WTC11 (cell line): ENCODE data around the gene XKRX. TPM values are rescaled to one million over a fixed set of nuclear protein-coding genes. Genes with fewer than 3 reads are reported as not detected.

Source experiments
- ATAC-seq: fragments of 200-7000 bp; cut with Tn5 transposase; 2 replicates; pipeline ENCODE4 v1.10.0; 2021; ENCODE audit warnings: mild to moderate bottlenecking, moderate library complexity
- CTCF ChIA-PET: fragments of 300-600 bp; sonication (Branson Sonifier 250); formaldehyde crosslinking; loops from one replicate; lab custom pipeline; 2021; ENCODE audit warnings: antibody characterized with exemption; lab: Charles Lee
- POLR2A ChIA-PET: fragments of 350-600 bp; sonication (Branson Sonifier 250); formaldehyde crosslinking; loops from one replicate; lab custom pipeline; 2021; ENCODE audit warnings: antibody characterized with exemption; lab: Charles Lee
- DNase-seq: peaks from one replicate; pipeline ENCODE4 v3.0.0; 2021; ENCODE audit warnings: low spot score
- H3K27ac Mint-ChIP-seq: 2 replicates; pipeline ENCODE4 v1.8.0; 2021; ENCODE audit warnings: mixed read lengths
- H3K27me3 Mint-ChIP-seq: 2 replicates; pipeline ENCODE4 v1.8.0; 2021; ENCODE audit warnings: low read depth, mild to moderate bottlenecking, moderate library complexity, mixed read lengths
- H3K36me3 Mint-ChIP-seq: 2 replicates; pipeline ENCODE4 v1.8.0; 2021; ENCODE audit warnings: mixed read lengths
- H3K4me1 Mint-ChIP-seq: 2 replicates; pipeline ENCODE4 v1.8.0; 2022; ENCODE audit warnings: mixed read lengths
- H3K4me3 Mint-ChIP-seq: 2 replicates; pipeline ENCODE4 v1.8.0; 2021; ENCODE audit warnings: mild to moderate bottlenecking, moderate library complexity, mixed read lengths
- H3K9me3 Mint-ChIP-seq: 2 replicates; pipeline ENCODE4 v1.8.0; 2021; ENCODE audit warnings: mixed read lengths
- AR ChIP-seq: fragments of 250-450 bp; sonication (Bioruptor Pico); IDR thresholded peaks from 2 replicates; pipeline ENCODE4 v1.9.0; 2021; ENCODE audit warnings: mild to moderate bottlenecking
- ATF3 ChIP-seq: sonication (generic); formaldehyde crosslinking; conservative IDR thresholded peaks from 2 replicates; pipeline ENCODE4 v1.8.1; 2022; ENCODE audit warnings: mild to moderate bottlenecking, missing genetic modification reagents
- EMX1 ChIP-seq: fragments of 250-450 bp; sonication (Bioruptor Pico); IDR thresholded peaks from 2 replicates; pipeline ENCODE4 v1.8.0; 2021; ENCODE audit warnings: mild to moderate bottlenecking
- ETV6 ChIP-seq: sonication (generic); formaldehyde crosslinking; IDR thresholded peaks from 2 replicates; pipeline ENCODE4 v1.8.1; 2022; ENCODE audit warnings: mild to moderate bottlenecking, missing genetic modification reagents
- GABPB1 ChIP-seq: sonication (generic); formaldehyde crosslinking; IDR thresholded peaks from 2 replicates; pipeline ENCODE4 v1.8.1; 2023; ENCODE audit warnings: mild to moderate bottlenecking, missing genetic modification reagents
- HMGA2 ChIP-seq: fragments of 250-450 bp; sonication (Bioruptor Pico); IDR thresholded peaks from 2 replicates; pipeline ENCODE4 v1.4.0; 2021; ENCODE audit warnings: mild to moderate bottlenecking, moderate library complexity
- IRF2 ChIP-seq: sonication (generic); formaldehyde crosslinking; IDR thresholded peaks from 2 replicates; pipeline ENCODE4 v1.8.0; 2022; ENCODE audit warnings: low read depth, missing genetic modification reagents, borderline replicate concordance
- PREB ChIP-seq: sonication (generic); formaldehyde crosslinking; IDR thresholded peaks from 2 replicates; pipeline ENCODE4 v1.8.1; 2022; ENCODE audit warnings: mild to moderate bottlenecking, missing genetic modification reagents, moderate library complexity, borderline replicate concordance
- SMAD4 ChIP-seq: sonication (generic); formaldehyde crosslinking; IDR thresholded peaks from 2 replicates; pipeline ENCODE4 v1.8.0; 2022; ENCODE audit warnings: mild to moderate bottlenecking, missing genetic modification reagents
- SOX15 ChIP-seq: fragments of 250-450 bp; sonication (Bioruptor Pico); IDR thresholded peaks from 2 replicates; pipeline ENCODE4 v1.9.0; 2021; ENCODE audit warnings: mild to moderate bottlenecking
- TEAD4 ChIP-seq: sonication (generic); formaldehyde crosslinking; IDR thresholded peaks from 2 replicates; pipeline ENCODE4 v1.8.0; 2022; ENCODE audit warnings: mild to moderate bottlenecking, missing genetic modification reagents
- ZBTB21 ChIP-seq: sonication (generic); formaldehyde crosslinking; IDR thresholded peaks from 2 replicates; pipeline ENCODE4 v1.8.1; 2023; ENCODE audit warnings: mild to moderate bottlenecking, missing genetic modification reagents, borderline replicate concordance
- ZNF138 ChIP-seq: sonication (generic); formaldehyde crosslinking; conservative IDR thresholded peaks from 2 replicates; pipeline ENCODE4 v1.8.1; 2022; ENCODE audit warnings: mild to moderate bottlenecking, moderate library complexity, missing genetic modification reagents
- ZNF423 ChIP-seq: fragments of 250-450 bp; sonication (Bioruptor Pico); IDR thresholded peaks from 2 replicates; pipeline ENCODE4 v2.1.2; 2022; ENCODE audit warnings: mild to moderate bottlenecking, moderate library complexity
- total RNA-seq: library from RNA; stranded (reverse); gene quantifications from 3 replicates; pipeline ENCODE4 v1.2.3, GENCODE V29; 2021
- TF ChIP-seq, protein P1 (sequence below): fragments of 250-450 bp; sonication (Bioruptor Pico); IDR thresholded peaks from 2 replicates; pipeline ENCODE4 v1.9.0; 2021; ENCODE audit warnings: mild to moderate bottlenecking, borderline replicate concordance
- TF ChIP-seq, protein P2 (sequence below): sonication (generic); formaldehyde crosslinking; IDR thresholded peaks from 2 replicates; pipeline ENCODE4 v1.8.0; 2023; ENCODE audit warnings: missing genetic modification reagents, mild to moderate bottlenecking, borderline replicate concordance
- TF ChIP-seq, protein P3 (sequence below): sonication (generic); formaldehyde crosslinking; IDR thresholded peaks from 2 replicates; pipeline ENCODE4 v1.8.1; 2023; ENCODE audit warnings: mild to moderate bottlenecking, missing genetic modification reagents, borderline replicate concordance
- TF ChIP-seq, protein P4 (sequence below): sonication (generic); formaldehyde crosslinking; IDR thresholded peaks from 2 replicates; pipeline ENCODE4 v1.8.1; 2023; ENCODE audit warnings: mild to moderate bottlenecking, missing genetic modification reagents, moderate library complexity
- TF ChIP-seq, protein P5 (sequence below): sonication (generic); formaldehyde crosslinking; IDR thresholded peaks from 2 replicates; pipeline ENCODE4 v1.8.0; 2022; ENCODE audit warnings: mild to moderate bottlenecking, missing genetic modification reagents

Gene XKRX
- total RNA-seq, 1 experiment from 2014 or later: 1.1 TPM

DNA sequence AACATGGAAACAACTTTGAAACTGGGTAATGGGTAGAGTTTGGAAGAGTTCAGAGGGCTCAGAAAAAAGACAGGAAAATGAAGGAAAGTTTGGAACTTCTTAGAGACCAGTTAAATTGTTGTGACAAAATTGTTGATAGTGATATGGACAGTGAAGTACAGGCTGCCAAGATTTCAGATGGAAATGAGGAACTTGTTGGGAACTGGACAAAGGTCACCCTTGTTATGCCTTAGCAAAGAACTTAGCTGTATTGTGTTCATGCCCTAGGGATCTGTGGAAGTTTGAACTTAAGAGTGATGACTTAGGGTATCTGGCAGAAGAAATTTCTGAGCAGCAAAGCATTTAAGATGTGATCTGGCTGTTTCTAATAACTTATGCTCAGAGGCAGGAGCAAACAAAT is 35.6 kb upstream of the XKRX start:
- ChIA-PET POLR2A (no interaction called here), CTCF (no interaction called here)
- no peak overlapping the region for H3K4me3 Mint-ChIP-seq
- ATAC-seq (no peak), DNase-seq (no peak)
- H3K9me3 Mint-ChIP-seq: no peaks in the 10 kb centered on the region
- H3K27ac Mint-ChIP-seq: no peak overlapping the region
- H3K27me3 Mint-ChIP-seq: no peaks in the 10 kb centered on the region
- TF ChIP-seq ZNF138 (CRISPR knock-in tag): no peak
- no peak for TF ChIP-seq GABPB1 (CRISPR knock-in tag)
- no peak for TF ChIP-seq EMX1 (CRISPR knock-in tag)
- TF ChIP-seq, protein P1, sequence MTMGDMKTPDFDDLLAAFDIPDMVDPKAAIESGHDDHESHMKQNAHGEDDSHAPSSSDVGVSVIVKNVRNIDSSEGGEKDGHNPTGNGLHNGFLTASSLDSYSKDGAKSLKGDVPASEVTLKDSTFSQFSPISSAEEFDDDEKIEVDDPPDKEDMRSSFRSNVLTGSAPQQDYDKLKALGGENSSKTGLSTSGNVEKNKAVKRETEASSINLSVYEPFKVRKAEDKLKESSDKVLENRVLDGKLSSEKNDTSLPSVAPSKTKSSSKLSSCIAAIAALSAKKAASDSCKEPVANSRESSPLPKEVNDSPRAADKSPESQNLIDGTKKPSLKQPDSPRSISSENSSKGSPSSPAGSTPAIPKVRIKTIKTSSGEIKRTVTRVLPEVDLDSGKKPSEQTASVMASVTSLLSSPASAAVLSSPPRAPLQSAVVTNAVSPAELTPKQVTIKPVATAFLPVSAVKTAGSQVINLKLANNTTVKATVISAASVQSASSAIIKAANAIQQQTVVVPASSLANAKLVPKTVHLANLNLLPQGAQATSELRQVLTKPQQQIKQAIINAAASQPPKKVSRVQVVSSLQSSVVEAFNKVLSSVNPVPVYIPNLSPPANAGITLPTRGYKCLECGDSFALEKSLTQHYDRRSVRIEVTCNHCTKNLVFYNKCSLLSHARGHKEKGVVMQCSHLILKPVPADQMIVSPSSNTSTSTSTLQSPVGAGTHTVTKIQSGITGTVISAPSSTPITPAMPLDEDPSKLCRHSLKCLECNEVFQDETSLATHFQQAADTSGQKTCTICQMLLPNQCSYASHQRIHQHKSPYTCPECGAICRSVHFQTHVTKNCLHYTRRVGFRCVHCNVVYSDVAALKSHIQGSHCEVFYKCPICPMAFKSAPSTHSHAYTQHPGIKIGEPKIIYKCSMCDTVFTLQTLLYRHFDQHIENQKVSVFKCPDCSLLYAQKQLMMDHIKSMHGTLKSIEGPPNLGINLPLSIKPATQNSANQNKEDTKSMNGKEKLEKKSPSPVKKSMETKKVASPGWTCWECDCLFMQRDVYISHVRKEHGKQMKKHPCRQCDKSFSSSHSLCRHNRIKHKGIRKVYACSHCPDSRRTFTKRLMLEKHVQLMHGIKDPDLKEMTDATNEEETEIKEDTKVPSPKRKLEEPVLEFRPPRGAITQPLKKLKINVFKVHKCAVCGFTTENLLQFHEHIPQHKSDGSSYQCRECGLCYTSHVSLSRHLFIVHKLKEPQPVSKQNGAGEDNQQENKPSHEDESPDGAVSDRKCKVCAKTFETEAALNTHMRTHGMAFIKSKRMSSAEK: no peak
- TF ChIP-seq, protein P2, sequence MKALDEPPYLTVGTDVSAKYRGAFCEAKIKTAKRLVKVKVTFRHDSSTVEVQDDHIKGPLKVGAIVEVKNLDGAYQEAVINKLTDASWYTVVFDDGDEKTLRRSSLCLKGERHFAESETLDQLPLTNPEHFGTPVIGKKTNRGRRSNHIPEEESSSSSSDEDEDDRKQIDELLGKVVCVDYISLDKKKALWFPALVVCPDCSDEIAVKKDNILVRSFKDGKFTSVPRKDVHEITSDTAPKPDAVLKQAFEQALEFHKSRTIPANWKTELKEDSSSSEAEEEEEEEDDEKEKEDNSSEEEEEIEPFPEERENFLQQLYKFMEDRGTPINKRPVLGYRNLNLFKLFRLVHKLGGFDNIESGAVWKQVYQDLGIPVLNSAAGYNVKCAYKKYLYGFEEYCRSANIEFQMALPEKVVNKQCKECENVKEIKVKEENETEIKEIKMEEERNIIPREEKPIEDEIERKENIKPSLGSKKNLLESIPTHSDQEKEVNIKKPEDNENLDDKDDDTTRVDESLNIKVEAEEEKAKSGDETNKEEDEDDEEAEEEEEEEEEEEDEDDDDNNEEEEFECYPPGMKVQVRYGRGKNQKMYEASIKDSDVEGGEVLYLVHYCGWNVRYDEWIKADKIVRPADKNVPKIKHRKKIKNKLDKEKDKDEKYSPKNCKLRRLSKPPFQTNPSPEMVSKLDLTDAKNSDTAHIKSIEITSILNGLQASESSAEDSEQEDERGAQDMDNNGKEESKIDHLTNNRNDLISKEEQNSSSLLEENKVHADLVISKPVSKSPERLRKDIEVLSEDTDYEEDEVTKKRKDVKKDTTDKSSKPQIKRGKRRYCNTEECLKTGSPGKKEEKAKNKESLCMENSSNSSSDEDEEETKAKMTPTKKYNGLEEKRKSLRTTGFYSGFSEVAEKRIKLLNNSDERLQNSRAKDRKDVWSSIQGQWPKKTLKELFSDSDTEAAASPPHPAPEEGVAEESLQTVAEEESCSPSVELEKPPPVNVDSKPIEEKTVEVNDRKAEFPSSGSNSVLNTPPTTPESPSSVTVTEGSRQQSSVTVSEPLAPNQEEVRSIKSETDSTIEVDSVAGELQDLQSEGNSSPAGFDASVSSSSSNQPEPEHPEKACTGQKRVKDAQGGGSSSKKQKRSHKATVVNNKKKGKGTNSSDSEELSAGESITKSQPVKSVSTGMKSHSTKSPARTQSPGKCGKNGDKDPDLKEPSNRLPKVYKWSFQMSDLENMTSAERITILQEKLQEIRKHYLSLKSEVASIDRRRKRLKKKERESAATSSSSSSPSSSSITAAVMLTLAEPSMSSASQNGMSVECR (CRISPR knock-in tag): no peak
- TF ChIP-seq, protein P3, sequence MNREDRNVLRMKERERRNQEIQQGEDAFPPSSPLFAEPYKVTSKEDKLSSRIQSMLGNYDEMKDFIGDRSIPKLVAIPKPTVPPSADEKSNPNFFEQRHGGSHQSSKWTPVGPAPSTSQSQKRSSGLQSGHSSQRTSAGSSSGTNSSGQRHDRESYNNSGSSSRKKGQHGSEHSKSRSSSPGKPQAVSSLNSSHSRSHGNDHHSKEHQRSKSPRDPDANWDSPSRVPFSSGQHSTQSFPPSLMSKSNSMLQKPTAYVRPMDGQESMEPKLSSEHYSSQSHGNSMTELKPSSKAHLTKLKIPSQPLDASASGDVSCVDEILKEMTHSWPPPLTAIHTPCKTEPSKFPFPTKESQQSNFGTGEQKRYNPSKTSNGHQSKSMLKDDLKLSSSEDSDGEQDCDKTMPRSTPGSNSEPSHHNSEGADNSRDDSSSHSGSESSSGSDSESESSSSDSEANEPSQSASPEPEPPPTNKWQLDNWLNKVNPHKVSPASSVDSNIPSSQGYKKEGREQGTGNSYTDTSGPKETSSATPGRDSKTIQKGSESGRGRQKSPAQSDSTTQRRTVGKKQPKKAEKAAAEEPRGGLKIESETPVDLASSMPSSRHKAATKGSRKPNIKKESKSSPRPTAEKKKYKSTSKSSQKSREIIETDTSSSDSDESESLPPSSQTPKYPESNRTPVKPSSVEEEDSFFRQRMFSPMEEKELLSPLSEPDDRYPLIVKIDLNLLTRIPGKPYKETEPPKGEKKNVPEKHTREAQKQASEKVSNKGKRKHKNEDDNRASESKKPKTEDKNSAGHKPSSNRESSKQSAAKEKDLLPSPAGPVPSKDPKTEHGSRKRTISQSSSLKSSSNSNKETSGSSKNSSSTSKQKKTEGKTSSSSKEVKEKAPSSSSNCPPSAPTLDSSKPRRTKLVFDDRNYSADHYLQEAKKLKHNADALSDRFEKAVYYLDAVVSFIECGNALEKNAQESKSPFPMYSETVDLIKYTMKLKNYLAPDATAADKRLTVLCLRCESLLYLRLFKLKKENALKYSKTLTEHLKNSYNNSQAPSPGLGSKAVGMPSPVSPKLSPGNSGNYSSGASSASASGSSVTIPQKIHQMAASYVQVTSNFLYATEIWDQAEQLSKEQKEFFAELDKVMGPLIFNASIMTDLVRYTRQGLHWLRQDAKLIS (CRISPR knock-in tag): no peak
- TF ChIP-seq, protein P4, sequence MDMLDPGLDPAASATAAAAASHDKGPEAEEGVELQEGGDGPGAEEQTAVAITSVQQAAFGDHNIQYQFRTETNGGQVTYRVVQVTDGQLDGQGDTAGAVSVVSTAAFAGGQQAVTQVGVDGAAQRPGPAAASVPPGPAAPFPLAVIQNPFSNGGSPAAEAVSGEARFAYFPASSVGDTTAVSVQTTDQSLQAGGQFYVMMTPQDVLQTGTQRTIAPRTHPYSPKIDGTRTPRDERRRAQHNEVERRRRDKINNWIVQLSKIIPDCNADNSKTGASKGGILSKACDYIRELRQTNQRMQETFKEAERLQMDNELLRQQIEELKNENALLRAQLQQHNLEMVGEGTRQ (CRISPR knock-in tag): no peak
- TF ChIP-seq AR (CRISPR knock-in tag): no peak
- TF ChIP-seq SMAD4 (CRISPR knock-in tag): no peak
- no peak for TF ChIP-seq IRF2 (CRISPR knock-in tag)
- TF ChIP-seq, protein P5, sequence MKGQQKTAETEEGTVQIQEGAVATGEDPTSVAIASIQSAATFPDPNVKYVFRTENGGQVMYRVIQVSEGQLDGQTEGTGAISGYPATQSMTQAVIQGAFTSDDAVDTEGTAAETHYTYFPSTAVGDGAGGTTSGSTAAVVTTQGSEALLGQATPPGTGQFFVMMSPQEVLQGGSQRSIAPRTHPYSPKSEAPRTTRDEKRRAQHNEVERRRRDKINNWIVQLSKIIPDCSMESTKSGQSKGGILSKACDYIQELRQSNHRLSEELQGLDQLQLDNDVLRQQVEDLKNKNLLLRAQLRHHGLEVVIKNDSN (CRISPR knock-in tag): no peak
- TF ChIP-seq HMGA2 (CRISPR knock-in tag): no peak
- TF ChIP-seq ETV6 (CRISPR knock-in tag): no peak
- TF ChIP-seq PREB: no peak
- TF ChIP-seq ZBTB21 (CRISPR knock-in tag): no peak
- no peak for TF ChIP-seq ATF3
- no peak for TF ChIP-seq ZNF423
- TF ChIP-seq SOX15 (CRISPR knock-in tag): no peak
- TF ChIP-seq TEAD4 (CRISPR knock-in tag): no peak
- H3K36me3 Mint-ChIP-seq: no peaks in the 10 kb centered on the region
- H3K4me1 Mint-ChIP-seq: no peaks in the 10 kb centered on the region
